ENCODE measurements around the gene ABCB8.
A peak's percentile ranks its signal among the peaks of the same experiment; 100 is the strongest.

ABCB8 gene

DNA sequence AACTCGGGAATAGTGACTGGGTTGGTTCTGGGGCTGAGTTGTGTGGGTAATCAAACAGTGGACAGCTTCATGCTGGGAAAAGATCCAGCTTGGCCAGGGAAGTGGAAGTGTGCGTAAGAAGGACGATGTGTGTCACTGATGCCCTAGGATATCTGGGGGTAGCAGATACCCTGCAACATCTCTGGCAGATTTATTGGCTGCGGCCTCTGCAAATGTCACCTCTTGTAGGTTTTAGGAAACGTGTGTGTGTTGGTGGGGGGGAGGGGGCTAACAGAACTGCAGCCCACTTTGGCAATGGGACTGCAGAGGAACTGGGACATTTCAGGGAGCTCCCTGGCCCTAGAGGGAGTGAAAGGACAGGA lies 57.1 kb downstream of the ABCB8 start:
- POLR2A ChIA-PET: interaction anchor here (0.6 to 2.8 kb wide), 14 partner anchors 9 to 216 kb away, joined by 3 to 21 read pairs (median 6); partner anchors contain the start of genes ABCB8, CHPF2 and SLC4A2
- TF ChIP-seq, protein P1, sequence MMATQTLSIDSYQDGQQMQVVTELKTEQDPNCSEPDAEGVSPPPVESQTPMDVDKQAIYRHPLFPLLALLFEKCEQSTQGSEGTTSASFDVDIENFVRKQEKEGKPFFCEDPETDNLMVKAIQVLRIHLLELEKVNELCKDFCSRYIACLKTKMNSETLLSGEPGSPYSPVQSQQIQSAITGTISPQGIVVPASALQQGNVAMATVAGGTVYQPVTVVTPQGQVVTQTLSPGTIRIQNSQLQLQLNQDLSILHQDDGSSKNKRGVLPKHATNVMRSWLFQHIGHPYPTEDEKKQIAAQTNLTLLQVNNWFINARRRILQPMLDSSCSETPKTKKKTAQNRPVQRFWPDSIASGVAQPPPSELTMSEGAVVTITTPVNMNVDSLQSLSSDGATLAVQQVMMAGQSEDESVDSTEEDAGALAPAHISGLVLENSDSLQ (IDR thresholded peaks at IDR 0.05): no peak
- TF ChIP-seq TARDBP (IDR thresholded peaks at IDR 0.05) (no peak), LEF1 (IDR thresholded peaks at IDR 0.05; ENCODE audit: borderline replicate concordance) (no peak), SUZ12 (IDR thresholded peaks at IDR 0.05) (no peak), BHLHE40 (IDR thresholded peaks at IDR 0.05; ENCODE audit: borderline replicate concordance) (no peak), L3MBTL2 (conservative IDR thresholded peaks at IDR 0.05) (no peak), NFRKB (IDR thresholded peaks at IDR 0.05) (no peak), HDGF (IDR thresholded peaks at IDR 0.05; ENCODE audit: borderline replicate concordance) (no peak), FOXA1 (IDR thresholded peaks at IDR 0.05) (no peak), FOXM1 (IDR thresholded peaks at IDR 0.05; ENCODE audit: borderline replicate concordance) (no peak), ELF4 (IDR thresholded peaks at IDR 0.05) (no peak), ARNT (IDR thresholded peaks at IDR 0.05) (no peak), ZNF384 (IDR thresholded peaks at IDR 0.05) (no peak), CTBP1 (IDR thresholded peaks at IDR 0.05; ENCODE audit: borderline replicate concordance) (no peak), FOXK2 (IDR thresholded peaks at IDR 0.05) (no peak), SP1 (IDR thresholded peaks at IDR 0.05) (no peak)
- CTCF ChIA-PET: interaction anchor here (0.7 to 1.6 kb wide), 3 partner anchors 22 to 187 kb away, joined by 3 to 5 read pairs (median 5); no protein-coding TSS in a partner anchor
- no peak for DNase-seq (ENCODE audit: extremely low spot score)

DNA sequence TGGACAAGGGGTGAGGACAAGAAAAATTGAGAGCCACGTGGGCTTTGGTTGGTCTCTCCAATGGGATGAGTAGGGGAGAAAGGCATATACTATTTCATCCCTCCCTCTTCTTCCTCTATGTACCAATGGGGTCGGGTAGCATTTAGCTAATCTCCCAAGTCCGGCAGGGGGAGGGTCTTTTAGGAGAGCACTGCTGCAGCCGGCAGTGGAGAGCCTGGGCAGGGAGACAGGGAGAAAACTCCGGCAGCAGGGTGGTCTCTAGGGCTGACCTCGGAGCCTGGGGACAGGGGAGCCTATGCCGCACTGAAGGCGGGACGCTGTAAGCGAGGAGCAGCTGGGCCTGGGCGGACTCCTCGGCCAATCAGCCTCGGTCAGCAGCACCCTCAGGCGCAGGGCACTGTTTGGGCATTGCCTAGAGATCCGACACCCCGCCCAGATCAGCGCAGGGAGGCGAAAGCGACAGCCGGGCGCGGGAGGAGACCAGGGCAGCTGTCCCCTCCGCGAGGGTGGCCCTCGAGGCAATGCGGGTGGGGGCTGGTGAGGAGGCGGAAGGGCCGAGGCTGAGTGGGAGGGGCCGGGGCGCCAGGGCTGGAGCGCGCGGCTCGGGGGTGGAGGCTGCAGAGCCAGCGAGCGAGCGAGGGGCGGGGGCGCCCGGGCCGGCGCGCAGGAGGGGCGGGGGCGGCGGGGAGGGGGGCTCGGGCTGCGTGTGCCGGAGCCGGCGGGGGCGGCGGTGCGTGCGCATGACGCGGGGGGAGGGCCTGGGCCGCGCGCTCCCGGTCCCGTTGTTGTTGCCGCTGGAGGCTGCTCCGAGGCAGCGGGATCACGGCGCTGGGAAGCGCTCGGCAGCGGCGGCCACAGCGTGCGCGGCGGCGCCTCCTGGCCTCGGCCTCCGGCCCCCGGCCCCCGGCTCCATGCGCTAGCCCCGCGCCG lies 57.7 kb downstream of the ABCB8 start, which contains the start of gene AGAP3:
TSS of gene AGAP3 (plus strand) at position 785 of the 930 bp plus-strand sequence. CDS start 267 bp downstream, outside the sequence.
- DNase-seq (ENCODE audit: extremely low spot score): peak; percentile 94
- POLR2A ChIA-PET: interaction anchor here (0.6 to 2.8 kb wide), 17 partner anchors 8 to 1939 kb away, joined by 3 to 21 read pairs (median 5); partner anchors contain the start of genes ABCB8, ABCF2, CHPF2 and SLC4A2
- CTCF ChIA-PET: interaction anchor here (0.7 to 1.6 kb wide), 3 partner anchors 22 to 187 kb away, joined by 3 to 5 read pairs (median 5); no protein-coding TSS in a partner anchor

DNA sequence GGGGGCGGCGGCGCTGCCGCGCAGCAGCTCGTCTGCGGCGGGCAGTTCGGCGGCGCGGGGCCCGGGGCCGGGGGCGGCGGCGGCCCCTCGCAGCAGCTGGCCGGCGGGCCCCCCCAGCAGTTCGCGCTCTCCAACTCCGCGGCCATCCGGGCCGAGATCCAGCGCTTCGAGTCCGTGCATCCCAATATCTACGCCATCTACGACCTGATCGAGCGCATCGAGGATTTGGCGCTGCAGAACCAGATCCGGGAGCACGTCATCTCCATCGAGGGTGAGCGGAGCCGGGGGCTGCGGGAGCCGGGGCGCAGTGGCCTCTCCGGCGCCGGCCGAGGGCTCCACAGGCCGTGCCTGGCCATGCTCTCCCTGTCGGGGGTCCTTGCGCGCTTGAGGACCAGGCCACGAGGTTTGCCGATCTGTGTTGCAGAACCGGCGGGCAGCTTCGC lies 58.6 kb downstream of the ABCB8 start:
- ChIA-PET POLR2A (interaction anchor here (1.3 to 2.8 kb wide), 3 partner anchors 10 to 190 kb away, joined by 4 to 14 read pairs (median 7); no protein-coding TSS in a partner anchor), CTCF (interaction anchor here (1.7 kb wide), 1 partner anchor 24 kb away, joined by 13 read pairs; no protein-coding TSS in a partner anchor)
- DNase-seq (ENCODE audit: extremely low spot score): no peak
- TF ChIP-seq L3MBTL2 (conservative IDR thresholded peaks at IDR 0.05): peak; percentile 87
- TF ChIP-seq SP1 (IDR thresholded peaks at IDR 0.05): no peak

More for the DNA sequence above, 57.7 kb downstream of the ABCB8 start, which contains the start of gene AGAP3:
- TF ChIP-seq HDGF (IDR thresholded peaks at IDR 0.05; ENCODE audit: borderline replicate concordance): peak; percentile 96; the same call in 1 of the 2 replicates
- TF ChIP-seq ZNF384 (IDR thresholded peaks at IDR 0.05): no peak
- TF ChIP-seq ELF4 (IDR thresholded peaks at IDR 0.05): no peak
- no peak for TF ChIP-seq CTBP1 (IDR thresholded peaks at IDR 0.05; ENCODE audit: borderline replicate concordance)
- TF ChIP-seq FOXM1 (IDR thresholded peaks at IDR 0.05; ENCODE audit: borderline replicate concordance): peak; percentile 55; the same call in 1 of the 2 replicates
- TF ChIP-seq, protein P1 (IDR thresholded peaks at IDR 0.05): no peak
- no peak for TF ChIP-seq NFRKB (IDR thresholded peaks at IDR 0.05)
- TF ChIP-seq ARNT (IDR thresholded peaks at IDR 0.05): no peak; the same call in 1 of the 2 replicates
- TF ChIP-seq BHLHE40 (IDR thresholded peaks at IDR 0.05; ENCODE audit: borderline replicate concordance): no peak
- no peak for TF ChIP-seq FOXK2 (IDR thresholded peaks at IDR 0.05)
- no peak for TF ChIP-seq SUZ12 (IDR thresholded peaks at IDR 0.05)
- no peak for TF ChIP-seq SP1 (IDR thresholded peaks at IDR 0.05)
- no peak for TF ChIP-seq LEF1 (IDR thresholded peaks at IDR 0.05; ENCODE audit: borderline replicate concordance)
- TF ChIP-seq L3MBTL2 (conservative IDR thresholded peaks at IDR 0.05): no peak; the same call in none of the 2 replicates

DNA sequence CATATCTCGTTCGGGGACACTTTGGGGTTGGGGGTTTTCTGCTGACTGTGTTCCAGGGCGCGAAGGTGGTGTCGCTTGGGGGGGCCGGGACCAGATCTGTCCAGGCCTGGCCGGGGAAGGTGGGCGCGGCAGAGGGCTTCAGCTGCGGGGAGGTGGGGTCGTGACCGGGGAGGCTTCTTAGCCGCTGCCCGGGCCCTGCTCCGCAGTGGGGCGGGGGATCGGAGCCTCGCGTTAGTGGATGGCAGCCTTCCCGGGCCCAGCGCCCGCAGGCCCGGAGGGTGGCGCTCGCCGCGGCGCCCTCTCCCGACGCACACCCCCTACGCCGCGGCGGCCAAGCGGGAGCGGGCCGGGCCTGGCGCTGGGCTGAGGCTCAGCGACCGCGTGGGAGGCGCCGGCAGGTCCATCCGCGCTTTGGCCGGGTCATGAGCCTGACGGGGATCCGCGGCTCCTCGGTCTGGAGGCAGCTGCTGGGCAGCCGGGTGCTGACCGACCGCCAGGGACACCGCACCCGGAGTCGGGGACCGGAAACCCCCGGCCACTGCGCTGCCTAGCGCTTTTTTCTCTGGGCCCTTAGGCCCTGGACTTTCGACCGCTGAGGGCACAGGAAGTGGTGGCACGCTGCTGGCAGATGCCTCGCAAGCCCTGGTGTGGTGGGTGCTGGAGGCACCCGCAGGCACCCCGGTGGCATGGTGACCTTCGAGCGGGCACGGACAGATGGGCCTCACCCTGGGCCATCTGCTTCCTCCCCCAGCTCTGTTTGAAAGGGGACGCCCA lies 59.2 kb downstream of the ABCB8 start:
- ChIA-PET POLR2A (interaction anchor here (0.7 to 2.8 kb wide), 4 partner anchors 11 to 190 kb away, joined by 3 to 14 read pairs (median 4); no protein-coding TSS in a partner anchor), CTCF (interaction anchor here (1.2 to 1.7 kb wide), 3 partner anchors 13 to 69 kb away, joined by 4 to 13 read pairs (median 5); no protein-coding TSS in a partner anchor)
- DNase-seq (ENCODE audit: extremely low spot score): peak; percentile 60
- no peak for TF ChIP-seq SP1 (IDR thresholded peaks at IDR 0.05)
- TF ChIP-seq NFRKB (IDR thresholded peaks at IDR 0.05): no peak
- TF ChIP-seq BHLHE40 (IDR thresholded peaks at IDR 0.05; ENCODE audit: borderline replicate concordance): no peak
- no peak for TF ChIP-seq HDGF (IDR thresholded peaks at IDR 0.05; ENCODE audit: borderline replicate concordance)
- no peak for TF ChIP-seq FOXM1 (IDR thresholded peaks at IDR 0.05; ENCODE audit: borderline replicate concordance)
- TF ChIP-seq, protein P1 (IDR thresholded peaks at IDR 0.05): no peak
- no peak for TF ChIP-seq CTBP1 (IDR thresholded peaks at IDR 0.05; ENCODE audit: borderline replicate concordance)
- peak; percentile 44; the same call in 1 of the 2 replicates for TF ChIP-seq LEF1 (IDR thresholded peaks at IDR 0.05; ENCODE audit: borderline replicate concordance)
- TF ChIP-seq L3MBTL2 (conservative IDR thresholded peaks at IDR 0.05): no peak; the same call in 1 of the 2 replicates
